ENCODE measurements around the gene FBRSL1.
A peak's percentile ranks its signal among the peaks of the same experiment; 100 is the strongest.

The FBRSL1 gene

DNA sequence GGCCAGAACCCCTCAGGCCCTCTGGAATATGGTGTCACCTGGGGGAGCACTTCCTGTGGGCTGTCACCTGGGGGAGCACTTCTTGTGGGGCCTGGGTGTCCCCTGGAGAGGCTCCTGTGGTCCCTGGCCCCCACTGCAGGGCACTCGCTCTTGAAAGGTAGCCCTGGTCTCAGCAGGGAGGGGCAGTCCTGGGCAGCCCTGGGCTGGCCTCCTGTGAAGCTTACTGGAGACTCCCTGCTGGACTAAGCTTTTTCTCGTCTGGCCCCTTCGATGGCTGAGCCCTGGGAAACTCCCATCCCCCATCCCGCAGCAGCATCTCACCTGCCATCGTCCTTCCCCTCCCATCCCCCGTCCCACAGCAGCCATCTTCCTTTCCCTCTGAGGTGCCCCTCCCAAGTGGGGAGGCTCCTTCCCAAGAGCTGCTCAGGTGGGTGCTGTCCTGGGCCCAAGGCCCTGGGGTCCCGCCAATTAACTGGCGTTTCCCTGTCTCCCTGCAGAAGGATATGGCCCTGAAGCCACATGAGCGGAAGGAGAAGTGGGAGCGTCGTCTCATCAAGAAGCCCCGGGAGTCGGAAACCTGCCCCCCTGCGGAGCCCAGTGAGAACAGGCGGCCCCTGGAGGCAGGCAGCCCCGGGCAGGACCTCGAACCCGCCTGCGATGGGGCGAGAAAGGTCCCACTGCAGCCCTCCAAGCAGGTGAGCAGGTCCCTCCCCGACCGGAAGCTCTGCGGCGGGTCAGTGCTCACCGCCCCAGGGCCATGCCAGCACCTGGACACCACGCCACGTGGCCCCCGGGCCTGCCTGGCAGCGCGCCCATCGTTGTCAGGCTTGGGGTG, 17.9 kb downstream of the FBRSL1 start:
- TF ChIP-seq, protein P1, sequence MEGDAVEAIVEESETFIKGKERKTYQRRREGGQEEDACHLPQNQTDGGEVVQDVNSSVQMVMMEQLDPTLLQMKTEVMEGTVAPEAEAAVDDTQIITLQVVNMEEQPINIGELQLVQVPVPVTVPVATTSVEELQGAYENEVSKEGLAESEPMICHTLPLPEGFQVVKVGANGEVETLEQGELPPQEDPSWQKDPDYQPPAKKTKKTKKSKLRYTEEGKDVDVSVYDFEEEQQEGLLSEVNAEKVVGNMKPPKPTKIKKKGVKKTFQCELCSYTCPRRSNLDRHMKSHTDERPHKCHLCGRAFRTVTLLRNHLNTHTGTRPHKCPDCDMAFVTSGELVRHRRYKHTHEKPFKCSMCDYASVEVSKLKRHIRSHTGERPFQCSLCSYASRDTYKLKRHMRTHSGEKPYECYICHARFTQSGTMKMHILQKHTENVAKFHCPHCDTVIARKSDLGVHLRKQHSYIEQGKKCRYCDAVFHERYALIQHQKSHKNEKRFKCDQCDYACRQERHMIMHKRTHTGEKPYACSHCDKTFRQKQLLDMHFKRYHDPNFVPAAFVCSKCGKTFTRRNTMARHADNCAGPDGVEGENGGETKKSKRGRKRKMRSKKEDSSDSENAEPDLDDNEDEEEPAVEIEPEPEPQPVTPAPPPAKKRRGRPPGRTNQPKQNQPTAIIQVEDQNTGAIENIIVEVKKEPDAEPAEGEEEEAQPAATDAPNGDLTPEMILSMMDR (IDR thresholded peaks at IDR 0.05): peak; percentile 23; the same call in 1 of the 2 replicates

DNA sequence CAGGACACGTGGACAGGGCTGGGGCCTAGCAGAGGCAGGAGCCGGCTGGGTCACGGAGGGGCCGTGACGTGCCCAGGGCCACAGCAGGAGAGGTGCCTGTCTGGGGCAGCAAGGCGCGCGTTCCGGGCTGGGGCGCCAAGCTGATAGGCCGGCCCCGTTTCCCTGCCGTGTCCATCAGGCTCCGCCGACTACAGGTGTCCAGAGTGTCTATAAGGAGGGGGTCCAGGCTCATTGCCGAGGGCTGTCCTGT, 18.5 kb downstream of the FBRSL1 start:
- TF ChIP-seq, protein P1 (IDR thresholded peaks at IDR 0.05): no peak

DNA sequence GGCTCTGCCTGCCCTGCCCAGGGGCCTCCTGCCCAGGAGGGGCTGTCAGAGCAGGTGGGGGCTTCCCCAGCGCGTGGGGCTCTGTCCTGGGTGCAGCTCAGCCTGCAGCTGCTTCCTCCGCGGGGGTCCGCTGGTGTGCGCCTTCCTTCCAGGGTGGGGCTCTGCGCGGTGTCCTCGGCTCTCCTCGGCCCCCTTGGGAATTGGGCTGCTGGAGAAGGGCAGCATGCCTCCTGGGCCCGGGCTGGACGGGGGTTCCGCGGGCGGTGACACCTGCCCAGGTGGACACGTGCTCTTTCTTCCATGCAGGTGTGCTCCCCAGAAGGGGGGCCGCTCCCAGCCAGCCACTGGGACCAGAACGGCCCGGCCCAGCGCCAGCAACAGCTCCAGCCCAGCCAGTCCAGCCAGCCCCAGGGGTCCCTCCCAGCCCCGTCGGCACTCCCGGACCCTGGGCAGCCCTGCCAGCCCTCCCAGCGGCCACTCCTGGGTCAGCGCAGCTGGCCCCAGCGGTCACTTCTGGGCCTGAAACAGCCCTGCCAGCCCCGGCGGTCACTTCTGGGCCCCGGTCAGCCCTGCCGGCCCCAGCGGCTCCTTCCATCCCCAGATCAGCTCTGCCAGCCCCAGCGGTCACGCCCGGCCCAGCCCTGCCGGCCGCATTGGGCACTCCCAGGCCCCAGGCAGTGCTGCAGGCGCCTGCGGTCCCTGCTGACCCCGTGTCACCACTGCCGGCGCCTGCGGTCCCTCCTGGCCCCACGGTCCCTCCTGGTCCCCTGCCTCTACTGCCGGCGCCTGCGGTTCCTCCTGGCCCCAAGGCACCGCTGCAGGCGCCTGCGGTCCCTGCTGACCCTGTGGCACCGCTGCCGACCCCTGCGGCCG, 19.1 kb downstream of the FBRSL1 start:
- TF ChIP-seq, protein P1 (IDR thresholded peaks at IDR 0.05): no peak

DNA sequence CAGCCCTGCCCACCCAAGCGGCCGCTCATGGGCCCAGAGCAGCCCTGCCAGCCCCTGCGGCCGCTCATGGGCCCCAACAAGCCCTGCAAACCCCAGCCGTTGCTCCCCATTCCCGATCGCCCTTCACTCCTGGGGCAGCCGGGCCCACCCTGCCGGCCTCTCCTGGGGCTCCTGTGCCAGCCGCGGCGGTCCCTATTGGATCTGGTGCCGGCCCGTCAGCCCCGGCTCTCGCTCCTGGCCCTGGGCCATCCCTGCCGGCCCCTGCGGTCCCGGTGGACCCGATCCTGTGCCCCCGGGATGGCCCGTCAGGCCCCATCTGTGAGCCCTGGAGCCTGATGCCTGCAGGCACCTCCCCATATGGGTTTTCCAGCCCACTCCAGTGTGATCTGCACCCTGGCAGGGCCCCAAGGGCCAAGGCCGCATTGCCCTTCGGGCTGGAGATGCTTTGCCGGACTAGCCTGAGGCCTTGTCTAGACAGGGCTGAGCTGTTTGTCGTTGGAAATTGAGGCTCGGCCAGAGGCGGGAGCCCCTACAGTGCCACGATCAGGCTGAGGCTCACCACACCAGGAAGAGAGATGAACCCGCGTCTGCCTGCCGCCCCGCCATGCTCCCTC, 20.3 kb downstream of the FBRSL1 start:
- TF ChIP-seq, protein P1 (IDR thresholded peaks at IDR 0.05): no peak

DNA sequence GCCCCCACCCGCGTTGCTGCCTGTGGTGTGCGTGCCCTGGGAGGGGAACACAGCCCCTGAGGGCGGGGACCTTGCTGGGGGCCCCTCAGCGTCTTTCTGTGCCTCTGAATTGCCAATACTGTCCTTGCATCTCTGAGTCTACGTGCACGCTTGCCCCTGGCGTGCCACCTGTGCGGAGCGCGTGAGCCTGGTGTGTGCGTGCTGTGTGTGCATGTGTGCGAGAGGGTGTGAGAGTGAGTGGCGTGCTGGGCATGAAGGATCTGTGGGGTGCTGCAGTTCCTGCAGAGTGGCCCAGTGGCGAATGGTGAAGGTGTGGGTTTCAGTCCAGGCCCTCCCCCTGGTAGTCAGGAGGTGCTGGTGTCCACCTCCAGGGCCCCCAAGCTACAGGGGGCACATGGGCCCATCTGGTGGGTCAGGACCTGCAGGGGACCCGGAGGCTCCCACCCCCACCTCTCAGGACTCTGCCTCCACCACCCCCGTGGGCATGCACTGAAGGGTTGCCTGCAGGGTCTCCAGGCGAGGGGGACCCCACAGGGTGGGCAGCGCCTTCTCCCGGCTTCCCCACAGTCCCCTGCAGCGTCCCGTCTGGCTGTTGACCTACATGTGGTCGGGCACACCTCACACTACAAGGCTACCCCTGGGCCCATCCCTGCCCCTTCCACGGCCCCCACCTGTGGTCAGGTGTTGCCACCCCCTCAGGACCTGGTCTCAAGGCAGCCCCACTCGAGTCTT, 21.0 kb downstream of the FBRSL1 start:
- TF ChIP-seq, protein P1 (IDR thresholded peaks at IDR 0.05): no peak

DNA sequence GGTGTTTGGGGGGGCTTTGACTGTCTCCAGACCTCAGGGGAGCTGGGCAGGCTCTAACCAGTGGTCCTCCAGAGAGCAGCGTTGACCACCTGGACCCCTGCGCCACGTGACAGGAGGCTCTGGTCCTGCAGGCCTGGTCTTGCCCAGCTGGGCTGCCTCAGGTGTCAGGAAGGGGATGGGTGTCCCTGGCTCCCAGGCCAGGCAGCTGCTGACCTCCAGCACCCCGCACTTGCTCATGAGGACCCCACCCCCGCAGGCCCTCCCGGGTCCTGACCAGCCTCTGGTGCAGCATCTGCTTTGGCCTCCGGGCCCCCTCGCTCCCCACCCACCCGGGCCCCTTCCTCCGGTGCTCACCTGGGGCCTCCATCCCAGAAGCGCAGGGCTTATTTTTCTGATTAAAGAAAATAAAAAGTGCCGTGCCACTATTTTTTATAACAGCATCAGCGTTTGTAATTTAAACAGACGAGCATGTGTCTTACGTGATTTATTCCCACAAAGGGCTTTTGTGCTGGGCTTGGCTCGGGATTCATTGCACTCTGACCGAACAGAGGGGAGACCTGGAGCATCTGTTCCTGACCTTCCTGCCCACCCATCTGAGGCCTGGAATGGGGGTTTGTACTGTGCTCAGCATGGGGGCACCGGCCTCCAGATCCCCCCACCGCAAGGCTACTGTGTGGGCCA, 21.7 kb downstream of the FBRSL1 start:
- TF ChIP-seq, protein P1 (IDR thresholded peaks at IDR 0.05): no peak
